Activated naive CD4-positive, alpha-beta T cell treated with anti-CD3 and anti-CD28 coated beads, Interleukin-2, amount 50 U/mL, for 24 hours (primary cell): Measurements from ENCODE around the gene CD200R1.

ENCODE experiments used
- H3K27ac Mint-ChIP-seq: one replicate; pipeline ENCODE4 v1.8.0; 2021; ENCODE audit warnings: mild to moderate bottlenecking, mixed read lengths
- H3K27me3 Mint-ChIP-seq: one replicate; pipeline ENCODE4 v1.8.0; 2021; ENCODE audit warnings: mixed read lengths
- H3K36me3 Mint-ChIP-seq: one replicate; pipeline ENCODE4 v1.8.0; 2021; ENCODE audit warnings: mixed read lengths
- H3K4me1 Mint-ChIP-seq: one replicate; pipeline ENCODE4 v1.8.0; 2021; ENCODE audit warnings: mixed read lengths
- H3K4me3 Mint-ChIP-seq: one replicate; pipeline ENCODE4 v1.8.0; 2021; ENCODE audit warnings: mild to moderate bottlenecking, mixed read lengths
- H3K9me3 Mint-ChIP-seq: one replicate; pipeline ENCODE4 v1.8.0; 2021; ENCODE audit warnings: mixed read lengths

CD200R1 gene

GRCh38 chr3:112984485-112984884, 9.6 kb upstream of the CD200R1 start:
- H3K4me3 Mint-ChIP-seq, result no peak overlapping the region
- no peaks in the 10 kb centered on the region for H3K9me3 Mint-ChIP-seq
- no peaks in the 10 kb centered on the region for H3K27me3 Mint-ChIP-seq
- peaks cover 60% of the 10 kb centered on the region for H3K4me1 Mint-ChIP-seq
- H3K36me3 Mint-ChIP-seq, result no peaks in the 10 kb centered on the region
- H3K27ac Mint-ChIP-seq, result no peak overlapping the region

DNA sequence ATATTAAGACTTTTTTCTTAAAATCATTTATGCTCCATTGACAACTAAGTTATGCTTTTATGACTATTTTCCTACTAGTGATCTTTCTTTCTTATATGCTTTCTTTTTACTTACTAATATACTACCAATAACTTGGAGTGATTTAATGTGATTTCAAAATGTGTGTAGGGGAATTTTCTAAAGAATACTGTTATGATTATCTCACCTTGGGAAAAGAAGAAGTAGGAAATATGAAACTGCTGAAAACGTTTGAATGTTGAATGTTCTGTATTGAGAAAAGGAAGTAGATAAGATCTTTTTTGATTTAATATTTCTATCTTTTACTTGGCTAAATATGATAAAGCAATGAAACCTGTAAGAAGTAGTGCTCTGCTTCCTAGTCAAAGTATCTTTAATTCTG, 7.8 kb upstream of the CD200R1 start:
- H3K27me3 Mint-ChIP-seq, result no peaks in the 10 kb centered on the region
- H3K36me3 Mint-ChIP-seq, result no peaks in the 10 kb centered on the region
- peaks cover 69% of the 10 kb centered on the region for H3K4me1 Mint-ChIP-seq
- peak overlapping the region; percentile 57 for H3K27ac Mint-ChIP-seq
- H3K4me3 Mint-ChIP-seq, result no peak overlapping the region
- H3K9me3 Mint-ChIP-seq, result no peaks in the 10 kb centered on the region

GRCh38 chr3:112980080-112980479, 5.2 kb upstream of the CD200R1 start:
- Mint-ChIP-seq H3K36me3 (no peaks in the 10 kb centered on the region), H3K4me1 (peaks cover 72% of the 10 kb centered on the region), H3K27me3 (no peaks in the 10 kb centered on the region), H3K9me3 (no peaks in the 10 kb centered on the region), H3K4me3 (no peak overlapping the region), H3K27ac (no peak overlapping the region)

GRCh38 chr3:112979244-112979832, 4.4 kb upstream of the CD200R1 start:
- Mint-ChIP-seq H3K4me1 (peaks cover 72% of the 10 kb centered on the region), H3K36me3 (no peaks in the 10 kb centered on the region), H3K27me3 (no peaks in the 10 kb centered on the region), H3K27ac (peak overlapping the region; percentile 13), H3K9me3 (no peaks in the 10 kb centered on the region), H3K4me3 (no peak overlapping the region)

- Mint-ChIP-seq H3K27ac (peak overlapping the region; percentile 83), H3K4me3 (peak overlapping the region; percentile 37), H3K9me3 (no peaks in the 10 kb centered on the region), H3K36me3 (no peaks in the 10 kb centered on the region), H3K4me1 (peaks cover 72% of the 10 kb centered on the region), H3K27me3 (no peaks in the 10 kb centered on the region)
Measured at GRCh38 chr3:112976953-112977352, 2.0 kb upstream of the CD200R1 start.

GRCh38 chr3:112976001-112976400, 1.1 kb upstream of the CD200R1 start:
- H3K9me3 Mint-ChIP-seq, result no peaks in the 10 kb centered on the region
- H3K4me3 Mint-ChIP-seq, result peak overlapping the region; percentile 90
- peaks cover 80% of the 10 kb centered on the region for H3K4me1 Mint-ChIP-seq
- no peaks in the 10 kb centered on the region for H3K27me3 Mint-ChIP-seq
- H3K27ac Mint-ChIP-seq, result peak overlapping the region; percentile 76
- H3K36me3 Mint-ChIP-seq, result peaks cover 2% of the 10 kb centered on the region

DNA sequence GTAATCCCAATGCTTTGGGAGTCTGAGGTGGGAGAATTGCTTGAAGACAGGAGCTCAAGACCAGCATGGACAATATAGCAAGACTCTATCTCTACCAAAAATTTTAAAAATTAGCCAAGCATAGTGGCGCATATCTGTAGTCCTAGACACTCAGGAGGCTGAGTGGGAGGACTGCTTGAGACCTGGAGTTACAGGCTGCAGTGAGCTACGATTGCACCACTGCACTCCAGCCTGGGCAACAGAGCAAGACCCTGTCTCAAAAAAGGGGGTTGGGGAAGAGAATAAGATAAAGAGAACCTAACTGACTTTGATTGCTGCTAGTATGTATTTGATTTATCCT, 755 bp downstream of the CD200R1 start:
- Mint-ChIP-seq H3K27ac (peak overlapping the region; percentile 66), H3K36me3 (peaks cover 2% of the 10 kb centered on the region), H3K4me1 (peaks cover 92% of the 10 kb centered on the region), H3K9me3 (no peaks in the 10 kb centered on the region), H3K4me3 (peak overlapping the region; percentile 90), H3K27me3 (no peaks in the 10 kb centered on the region)

DNA sequence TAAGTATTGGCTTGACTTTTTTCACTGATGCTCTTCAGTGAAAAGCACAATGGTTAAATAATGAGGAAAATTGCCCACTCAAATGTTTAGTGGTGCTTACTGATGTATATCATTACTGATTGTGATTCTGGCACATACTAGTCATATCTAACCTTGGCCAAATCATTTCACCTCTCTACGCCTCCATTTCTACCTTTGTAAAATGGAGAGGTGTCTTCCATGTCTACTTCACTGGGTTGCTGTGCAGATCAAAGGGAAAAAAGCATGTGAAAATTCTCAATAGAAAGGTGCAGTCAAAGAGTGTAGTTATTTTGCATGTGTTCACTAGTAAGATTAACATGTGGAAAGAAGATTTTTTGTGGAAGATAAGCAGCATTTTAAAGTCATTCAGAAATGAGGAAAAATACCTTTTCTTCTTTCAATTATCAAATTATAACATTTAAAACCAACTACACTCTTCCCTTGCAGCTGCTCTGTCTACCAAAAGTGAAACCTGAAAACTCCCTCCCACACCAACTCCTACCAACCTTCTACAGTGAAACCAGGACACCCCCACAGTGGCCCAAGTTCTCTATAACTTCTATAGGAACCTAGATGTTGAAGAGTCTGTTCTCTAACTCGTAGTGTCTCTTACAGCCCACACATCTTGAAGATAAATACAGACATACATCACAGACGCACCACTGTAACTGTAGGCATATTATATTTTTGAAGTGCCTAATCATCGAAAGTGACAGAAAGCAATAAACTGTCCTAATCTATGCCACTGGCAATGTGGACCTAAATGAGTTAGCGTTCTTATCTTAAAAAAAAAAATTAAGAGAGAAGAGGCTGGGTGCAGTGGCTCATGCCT, 1.4 kb downstream of the CD200R1 start:
- peaks cover 2% of the 10 kb centered on the region for H3K36me3 Mint-ChIP-seq
- no peaks in the 10 kb centered on the region for H3K9me3 Mint-ChIP-seq
- H3K27me3 Mint-ChIP-seq, result no peaks in the 10 kb centered on the region
- H3K4me3 Mint-ChIP-seq, result peak overlapping the region; percentile 90
- H3K27ac Mint-ChIP-seq, result peak overlapping the region; percentile 82
- peaks cover 95% of the 10 kb centered on the region for H3K4me1 Mint-ChIP-seq

- Mint-ChIP-seq H3K36me3 (peaks cover 2% of the 10 kb centered on the region), H3K4me3 (peak overlapping the region; percentile 90), H3K27me3 (no peaks in the 10 kb centered on the region), H3K4me1 (peaks cover 95% of the 10 kb centered on the region), H3K9me3 (no peaks in the 10 kb centered on the region), H3K27ac (peak overlapping the region; percentile 75)
Measured at GRCh38 chr3:112972158-112972557, 2.7 kb downstream of the CD200R1 start.

DNA sequence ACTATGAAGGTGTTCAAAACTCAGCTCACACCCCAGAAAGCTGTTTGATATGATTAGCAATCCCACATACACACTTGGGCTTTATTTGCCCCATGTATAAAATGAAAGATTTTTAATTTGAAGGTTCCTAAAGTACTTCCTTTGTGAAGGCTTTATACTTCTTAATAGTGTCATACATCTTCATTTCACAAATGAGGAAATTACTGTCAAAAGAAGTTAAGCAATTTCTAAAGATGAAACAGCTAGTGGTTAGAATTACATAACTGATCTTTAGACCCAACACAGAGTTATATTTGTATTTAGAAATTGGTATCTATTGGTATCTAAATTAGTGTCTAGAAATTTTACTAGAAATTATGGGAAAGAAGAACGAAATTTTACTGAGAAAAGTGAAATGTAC, 7.1 kb downstream of the CD200R1 start:
- Mint-ChIP-seq H3K27ac (peak overlapping the region; percentile 52), H3K4me1 (peaks cover 78% of the 10 kb centered on the region), H3K36me3 (peaks cover 29% of the 10 kb centered on the region)

GRCh38 chr3:112967425-112967824, 7.5 kb downstream of the CD200R1 start:
- H3K27ac Mint-ChIP-seq, result peak overlapping the region; percentile 52
- peaks cover 15% of the 10 kb centered on the region for H3K9me3 Mint-ChIP-seq
- peaks cover 29% of the 10 kb centered on the region for H3K36me3 Mint-ChIP-seq
- no peaks in the 10 kb centered on the region for H3K27me3 Mint-ChIP-seq
- peaks cover 74% of the 10 kb centered on the region for H3K4me1 Mint-ChIP-seq
- H3K4me3 Mint-ChIP-seq, result peak overlapping the region; percentile 2

More for the DNA sequence above, 7.1 kb downstream of the CD200R1 start:
- H3K4me3 Mint-ChIP-seq, result peak overlapping the region; percentile 2
- H3K9me3 Mint-ChIP-seq, result peaks cover 15% of the 10 kb centered on the region
- no peaks in the 10 kb centered on the region for H3K27me3 Mint-ChIP-seq

GRCh38 chr3:112966633-112967032, 8.3 kb downstream of the CD200R1 start:
- Mint-ChIP-seq H3K9me3 (peaks cover 15% of the 10 kb centered on the region), H3K36me3 (peaks cover 33% of the 10 kb centered on the region), H3K27me3 (no peaks in the 10 kb centered on the region), H3K4me1 (peaks cover 73% of the 10 kb centered on the region), H3K4me3 (peak overlapping the region; percentile 2), H3K27ac (peak overlapping the region; percentile 36)

GRCh38 chr3:112965656-112966055, 9.2 kb downstream of the CD200R1 start:
- Mint-ChIP-seq H3K27ac (no peak overlapping the region), H3K9me3 (peaks cover 15% of the 10 kb centered on the region), H3K36me3 (peaks cover 34% of the 10 kb centered on the region)

GRCh38 chr3:112963683-112964082, 11.2 kb downstream of the CD200R1 start:
- no peaks in the 10 kb centered on the region for H3K27me3 Mint-ChIP-seq
- no peak overlapping the region for H3K27ac Mint-ChIP-seq
- H3K36me3 Mint-ChIP-seq, result peaks cover 37% of the 10 kb centered on the region
- H3K4me1 Mint-ChIP-seq, result peaks cover 72% of the 10 kb centered on the region
- no peak overlapping the region for H3K4me3 Mint-ChIP-seq
- H3K9me3 Mint-ChIP-seq, result peaks cover 15% of the 10 kb centered on the region

More at GRCh38 chr3:112965656-112966055, 9.2 kb downstream of the CD200R1 start:
- no peaks in the 10 kb centered on the region for H3K27me3 Mint-ChIP-seq
- peaks cover 71% of the 10 kb centered on the region for H3K4me1 Mint-ChIP-seq
- H3K4me3 Mint-ChIP-seq, result no peak overlapping the region

DNA sequence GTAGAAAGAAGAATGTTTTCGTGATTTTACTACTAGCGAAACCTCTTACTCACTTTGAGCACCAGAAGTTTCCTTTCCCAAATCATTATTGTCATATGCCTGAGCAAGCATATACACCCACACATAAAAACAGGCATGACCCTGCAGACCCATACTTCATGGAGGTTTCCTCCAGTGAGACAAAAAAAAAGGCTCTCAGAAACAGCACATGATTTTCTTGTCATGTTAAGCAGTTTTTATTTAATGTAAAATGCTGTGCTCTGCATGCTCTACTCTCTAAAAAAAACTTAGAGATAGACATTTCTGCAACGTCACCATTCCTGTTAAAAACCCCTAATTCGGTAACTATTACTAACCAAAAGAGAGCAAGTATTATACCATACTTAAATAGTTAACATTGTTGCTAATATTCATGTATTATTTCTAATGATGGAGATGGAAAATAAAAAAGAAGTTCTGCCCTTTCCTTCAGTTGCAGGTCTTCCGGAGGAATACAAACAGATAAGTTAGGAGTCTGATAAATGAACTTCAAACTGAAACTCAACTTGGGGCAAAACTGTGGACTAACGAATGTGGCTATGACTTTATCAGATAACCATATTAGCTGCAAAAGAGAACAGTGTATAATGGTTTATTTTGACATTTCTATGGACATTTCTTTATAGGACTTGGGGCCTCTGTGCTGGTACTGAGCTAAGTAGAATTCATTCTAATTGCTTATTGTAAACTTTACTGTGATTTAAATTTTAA, 15.9 kb downstream of the CD200R1 start:
- Mint-ChIP-seq H3K9me3 (peaks cover 15% of the 10 kb centered on the region), H3K4me3 (peak overlapping the region; percentile 80), H3K36me3 (peaks cover 36% of the 10 kb centered on the region), H3K27me3 (no peaks in the 10 kb centered on the region), H3K27ac (no peak overlapping the region), H3K4me1 (peaks cover 53% of the 10 kb centered on the region)

DNA sequence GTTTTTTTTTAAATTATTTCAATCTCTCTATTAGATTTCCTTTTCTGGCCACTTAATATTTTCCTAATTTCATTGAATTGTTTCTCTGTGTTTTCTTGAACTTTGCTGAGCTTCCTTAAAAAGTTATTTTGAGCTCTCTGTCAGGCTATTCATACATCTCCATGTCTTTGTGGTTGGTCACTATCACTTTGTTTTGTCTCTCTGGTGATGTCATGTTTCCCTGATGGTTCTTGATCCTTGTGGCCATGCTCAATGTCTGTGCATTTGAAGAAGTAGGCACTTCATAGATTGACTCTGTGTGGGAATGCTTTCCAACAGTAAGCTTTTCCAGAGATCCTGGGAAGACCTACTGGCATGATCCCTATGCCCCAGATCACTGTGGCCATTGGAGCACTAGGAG, 18.6 kb downstream of the CD200R1 start:
- Mint-ChIP-seq H3K4me1 (peaks cover 40% of the 10 kb centered on the region), H3K27me3 (no peaks in the 10 kb centered on the region), H3K27ac (no peak overlapping the region), H3K36me3 (peaks cover 21% of the 10 kb centered on the region), H3K9me3 (peaks cover 21% of the 10 kb centered on the region), H3K4me3 (no peak overlapping the region)
